Ascending aorta (tissue), 2 donors: ENCODE results near the gene FBXL17. TPM values are rescaled to one million over a fixed set of nuclear protein-coding genes. Genes with fewer than 3 reads are reported as not detected.
"Not testable (repeated sequence)": the region's sequence is repeated elsewhere in the genome, so short reads cannot be mapped to it uniquely, and the experiment has no call there.

Source experiments
- DNase-seq, 2 donors: peaks; one replicate each; pipeline ENCODE4 v3.0.0-alpha.2; 2019; ENCODE audit warnings: low spot score in 2 of 2
- H3K27ac ChIP-seq, 2 donors: fragments of 200-600 bp; sonication (generic); one replicate each; pipeline ENCODE4 v1.5.1; 2016 to 2017; ENCODE audit warnings: mild to moderate bottlenecking in 1 of 2
- H3K27me3 ChIP-seq: fragments of 200-600 bp; sonication (generic); one replicate; pipeline ENCODE4 v1.5.1; 2017
- H3K36me3 ChIP-seq, 2 donors: fragments of 200-600 bp; sonication (generic); one replicate each; pipeline ENCODE4 v1.5.1; 2016
- H3K4me1 ChIP-seq, 2 donors: fragments of 200-600 bp; sonication (generic); one replicate each; pipeline ENCODE4 v1.5.1; 2016 to 2017; ENCODE audit warnings: mild to moderate bottlenecking in 1 of 2
- H3K4me3 ChIP-seq, 2 donors: fragments of 200-600 bp; sonication (generic); one replicate each; pipeline ENCODE4 v1.5.1; 2016 to 2017; ENCODE audit warnings: mild to moderate bottlenecking in 1 of 2
- H3K9me3 ChIP-seq, 2 donors: fragments of 200-600 bp; sonication (generic); one replicate each; pipeline ENCODE4 v1.5.1; 2016
- intact Hi-C: fragments of 100-400 bp; cut with DNase I; formaldehyde crosslinking; loops from one replicate; pipeline ENCODE4 v1.15.1; 2023
- total RNA-seq: library from RNA; depleted of rRNA; stranded (reverse); fragments of >200 nt; gene quantifications from one replicate; pipeline ENCODE4 v1.1.0, GENCODE V29; 2016
- TF ChIP-seq, protein P1 (sequence below), 3 experiments: fragments of 200-600 bp in 2 of 3; fragments of 450-650 bp in 1 of 3; sonication (generic) in 2 of 3; IDR thresholded peaks; one replicate each; pipeline ENCODE4 v1.5.1; 2016 to 2019; ENCODE audit warnings: antibody characterized with exemption in 3 of 3, mild to moderate bottlenecking in 1 of 3, moderate library complexity in 1 of 3

FBXL17 gene
- total RNA-seq, 1 donor from 2014 or later: 13.6 TPM

DNA sequence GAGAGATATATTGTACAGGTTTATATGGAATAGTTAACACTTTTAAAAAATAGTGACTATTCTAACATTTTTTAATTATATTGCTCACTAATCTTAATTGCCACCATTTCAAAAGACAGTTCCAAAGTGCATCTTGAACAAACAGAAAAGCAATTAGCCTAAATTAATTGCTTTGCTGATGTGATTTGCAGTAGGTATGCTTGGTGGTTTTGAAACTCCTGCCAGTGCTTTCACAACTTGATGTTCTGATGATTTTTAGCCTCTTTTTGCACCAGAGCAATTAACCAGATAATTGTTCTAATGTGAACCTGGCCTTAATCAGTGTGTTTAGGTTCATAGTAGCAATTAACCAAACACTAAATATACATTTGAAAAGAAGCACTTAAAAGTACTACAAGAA, 207.6 kb downstream of the FBXL17 start:
- Histone ChIP-seq H3K27ac (no peak overlapping the region), H3K36me3 (no peaks in the 10 kb centered on the region), H3K4me1 (no peaks in the 10 kb centered on the region), H3K9me3 (no peaks in the 10 kb centered on the region), H3K27me3 (no peaks in the 10 kb centered on the region), H3K4me3 (no peak overlapping the region)
- intact Hi-C loops: no loop called here
- no peak for DNase-seq
- TF ChIP-seq, protein P1, sequence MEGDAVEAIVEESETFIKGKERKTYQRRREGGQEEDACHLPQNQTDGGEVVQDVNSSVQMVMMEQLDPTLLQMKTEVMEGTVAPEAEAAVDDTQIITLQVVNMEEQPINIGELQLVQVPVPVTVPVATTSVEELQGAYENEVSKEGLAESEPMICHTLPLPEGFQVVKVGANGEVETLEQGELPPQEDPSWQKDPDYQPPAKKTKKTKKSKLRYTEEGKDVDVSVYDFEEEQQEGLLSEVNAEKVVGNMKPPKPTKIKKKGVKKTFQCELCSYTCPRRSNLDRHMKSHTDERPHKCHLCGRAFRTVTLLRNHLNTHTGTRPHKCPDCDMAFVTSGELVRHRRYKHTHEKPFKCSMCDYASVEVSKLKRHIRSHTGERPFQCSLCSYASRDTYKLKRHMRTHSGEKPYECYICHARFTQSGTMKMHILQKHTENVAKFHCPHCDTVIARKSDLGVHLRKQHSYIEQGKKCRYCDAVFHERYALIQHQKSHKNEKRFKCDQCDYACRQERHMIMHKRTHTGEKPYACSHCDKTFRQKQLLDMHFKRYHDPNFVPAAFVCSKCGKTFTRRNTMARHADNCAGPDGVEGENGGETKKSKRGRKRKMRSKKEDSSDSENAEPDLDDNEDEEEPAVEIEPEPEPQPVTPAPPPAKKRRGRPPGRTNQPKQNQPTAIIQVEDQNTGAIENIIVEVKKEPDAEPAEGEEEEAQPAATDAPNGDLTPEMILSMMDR (IDR thresholded peaks at IDR 0.05): no peak

DNA sequence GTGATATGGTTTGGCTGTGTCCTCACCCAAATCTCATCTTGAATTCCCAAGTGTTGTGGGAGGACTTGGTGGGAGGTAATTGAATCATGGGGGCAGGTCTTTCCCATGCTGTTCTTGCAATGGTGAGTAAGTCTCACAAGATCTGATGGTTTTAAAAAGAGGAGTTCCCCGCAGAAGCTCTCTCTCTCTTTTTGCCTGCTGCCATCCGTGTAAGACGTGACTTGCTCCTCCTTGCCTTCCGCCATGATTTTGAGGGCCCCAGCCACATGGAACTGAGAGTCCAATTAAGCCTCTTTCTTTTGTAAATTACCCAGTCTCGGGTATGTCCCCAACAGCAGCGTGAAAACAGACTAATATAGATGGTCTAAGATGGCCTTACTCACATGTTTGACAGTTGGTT, 210.1 kb downstream of the FBXL17 start:
- no peaks in the 10 kb centered on the region for H3K27me3 ChIP-seq
- no peaks in the 10 kb centered on the region for H3K36me3 ChIP-seq
- no peaks in the 10 kb centered on the region for H3K4me1 ChIP-seq
- H3K4me3 ChIP-seq: no peak overlapping the region
- no peak overlapping the region for H3K27ac ChIP-seq
- intact Hi-C loops: no loop called here
- DNase-seq: no peak
- H3K9me3 ChIP-seq: no peaks in the 10 kb centered on the region
- TF ChIP-seq, protein P1 (IDR thresholded peaks at IDR 0.05): no peak

DNA sequence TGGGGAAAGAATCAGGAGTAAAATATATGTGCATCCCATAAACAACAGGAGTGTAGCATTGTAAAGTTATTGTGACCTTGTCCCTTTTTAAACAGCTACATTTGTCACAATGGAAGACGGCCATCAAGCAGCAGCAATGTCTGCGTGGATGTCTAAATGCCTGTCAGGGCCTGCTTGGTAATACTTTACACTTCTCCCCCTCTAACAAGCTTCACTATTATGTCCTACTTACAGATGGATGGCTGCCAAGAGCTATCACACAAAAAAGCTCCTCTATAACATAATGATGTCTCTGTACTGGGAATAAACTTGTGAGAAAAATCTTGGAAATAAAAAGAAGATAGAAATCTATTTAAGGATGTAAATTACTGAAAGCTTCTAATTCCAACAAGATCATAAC, 213.0 kb downstream of the FBXL17 start:
- TF ChIP-seq, protein P1 (IDR thresholded peaks at IDR 0.05): no peak
- Histone ChIP-seq H3K9me3 (no peaks in the 10 kb centered on the region), H3K27ac (no peak overlapping the region), H3K27me3 (no peaks in the 10 kb centered on the region), H3K4me3 (no peak overlapping the region), H3K4me1 (no peaks in the 10 kb centered on the region), H3K36me3 (no peaks in the 10 kb centered on the region)
- intact Hi-C loops: no loop called here
- no peak for DNase-seq

DNA sequence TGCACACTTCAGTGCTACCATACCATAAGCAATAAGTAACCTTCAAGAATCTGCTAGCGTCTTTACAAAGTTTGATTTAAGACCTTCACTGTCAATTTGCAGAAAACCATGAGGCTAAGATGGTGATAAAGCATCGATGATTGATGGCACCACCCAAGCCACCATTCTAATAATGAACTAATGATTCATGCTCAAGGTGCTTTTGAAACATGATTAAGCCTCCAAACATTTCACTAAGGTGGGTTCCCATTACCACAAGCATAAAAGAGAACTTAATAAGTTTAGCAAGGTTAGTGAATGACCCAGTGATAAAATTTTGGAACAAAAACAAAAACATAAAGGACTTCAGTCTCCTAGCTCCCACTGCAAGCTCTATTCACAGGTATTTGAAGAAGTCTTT, 214.7 kb downstream of the FBXL17 start:
- Histone ChIP-seq H3K4me1 (no peaks in the 10 kb centered on the region), H3K9me3 (no peaks in the 10 kb centered on the region), H3K27me3 (no peaks in the 10 kb centered on the region), H3K36me3 (no peaks in the 10 kb centered on the region), H3K27ac (no peak overlapping the region), H3K4me3 (no peak overlapping the region)
- no peak for DNase-seq
- intact Hi-C loops: no loop called here
- TF ChIP-seq, protein P1 (IDR thresholded peaks at IDR 0.05): no peak

DNA sequence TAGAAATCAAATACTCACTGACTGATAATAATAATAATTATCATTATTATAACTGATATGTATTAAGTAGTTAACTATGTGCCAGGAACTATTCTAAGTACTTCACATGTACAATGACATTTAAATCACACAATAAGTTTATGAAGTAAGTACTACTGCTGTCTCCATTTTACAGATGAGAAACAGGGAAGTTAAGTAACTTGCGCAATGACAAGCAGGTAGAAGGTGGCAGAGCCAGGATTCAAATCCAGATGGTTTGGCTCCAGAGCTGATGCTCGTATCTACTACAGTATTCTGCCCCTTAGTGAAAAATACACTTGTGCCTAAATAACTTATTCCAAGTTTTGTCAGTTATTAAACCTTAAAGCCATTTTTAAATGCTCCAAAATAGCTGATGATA, 217.3 kb downstream of the FBXL17 start:
- Histone ChIP-seq H3K9me3 (no peaks in the 10 kb centered on the region), H3K27ac (no peak overlapping the region), H3K36me3 (no peaks in the 10 kb centered on the region), H3K4me1 (no peaks in the 10 kb centered on the region), H3K27me3 (no peaks in the 10 kb centered on the region), H3K4me3 (no peak overlapping the region)
- DNase-seq: no peak
- intact Hi-C loops: no loop called here
- TF ChIP-seq, protein P1 (IDR thresholded peaks at IDR 0.05): no peak

DNA sequence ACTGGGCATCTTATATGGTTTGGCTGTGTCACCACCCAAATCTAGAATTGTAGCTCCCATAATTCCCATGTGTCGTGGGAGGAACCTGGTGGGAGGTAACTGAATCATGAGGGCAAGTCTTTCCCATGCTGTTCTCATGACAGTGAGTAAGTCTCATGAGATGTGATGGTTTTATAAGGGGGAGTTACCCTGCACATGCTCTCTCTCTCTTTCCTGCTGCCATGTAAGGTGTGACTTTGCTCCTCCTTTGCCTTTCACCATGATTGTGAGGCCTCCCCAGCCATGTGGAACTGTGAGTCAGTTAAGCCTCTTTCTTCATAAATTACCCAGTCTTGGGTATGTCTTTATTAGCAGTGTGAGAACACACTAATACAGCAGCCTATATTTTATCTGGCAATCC, 229.0 kb downstream of the FBXL17 start:
- H3K27ac ChIP-seq, H3K27me3 ChIP-seq, H3K9me3 ChIP-seq, H3K4me3 ChIP-seq, H3K36me3 ChIP-seq, H3K4me1 ChIP-seq, intact Hi-C loops, DNase-seq: not testable (repeated sequence)
